ENCODE data around the gene NR2F2.

The NR2F2 gene

GRCh38 chr15:96354731-96355567 is 24.4 kb downstream of the NR2F2 start:
- DNase-seq: no peak

GRCh38 chr15:96355568-96356187 is 25.2 kb downstream of the NR2F2 start:
- DNase-seq: no peak

- peak; percentile 63 to 69 for DNase-seq
Measured at GRCh38 chr15:96356494-96357455, 26.3 kb downstream of the NR2F2 start.

DNA sequence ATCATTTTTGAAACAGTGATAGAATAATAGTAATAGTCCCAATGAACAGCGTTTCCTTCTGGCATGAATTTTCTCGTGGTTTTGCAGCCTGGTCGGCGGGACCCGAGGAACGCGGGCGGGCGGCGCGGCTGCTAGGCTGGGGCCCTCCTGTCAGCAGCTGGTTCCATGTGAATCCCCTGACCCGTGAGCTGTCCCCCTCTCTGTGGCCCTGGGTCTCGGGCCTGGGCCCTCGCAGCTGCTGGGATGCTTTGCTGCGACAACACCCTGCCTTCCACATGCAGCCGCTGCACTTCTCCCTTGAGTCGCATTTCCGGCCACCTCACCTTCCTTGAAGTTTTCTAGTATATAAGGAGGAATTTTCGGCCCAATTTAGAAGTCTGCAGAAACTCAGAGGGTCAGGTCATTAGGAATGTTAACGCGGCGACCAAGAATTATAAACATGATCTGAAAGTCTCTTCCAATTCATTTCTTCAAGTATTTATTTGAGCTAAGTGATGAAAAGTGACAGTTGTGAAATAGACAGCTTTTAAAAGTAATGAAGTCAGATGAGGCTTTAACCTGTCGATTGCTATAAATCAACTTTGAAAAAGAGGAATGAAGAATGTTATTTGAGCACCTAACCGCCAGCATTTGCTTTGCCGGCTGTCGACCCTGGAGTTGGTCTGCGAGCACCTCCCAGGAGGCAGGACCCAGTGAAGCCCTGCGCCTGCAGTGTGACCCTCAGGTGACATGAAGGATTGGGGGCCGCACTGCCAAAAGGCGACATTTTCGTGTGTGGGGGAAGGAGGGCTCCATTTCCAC is 27.7 kb downstream of the NR2F2 start:
- DNase-seq: no peak

DNA sequence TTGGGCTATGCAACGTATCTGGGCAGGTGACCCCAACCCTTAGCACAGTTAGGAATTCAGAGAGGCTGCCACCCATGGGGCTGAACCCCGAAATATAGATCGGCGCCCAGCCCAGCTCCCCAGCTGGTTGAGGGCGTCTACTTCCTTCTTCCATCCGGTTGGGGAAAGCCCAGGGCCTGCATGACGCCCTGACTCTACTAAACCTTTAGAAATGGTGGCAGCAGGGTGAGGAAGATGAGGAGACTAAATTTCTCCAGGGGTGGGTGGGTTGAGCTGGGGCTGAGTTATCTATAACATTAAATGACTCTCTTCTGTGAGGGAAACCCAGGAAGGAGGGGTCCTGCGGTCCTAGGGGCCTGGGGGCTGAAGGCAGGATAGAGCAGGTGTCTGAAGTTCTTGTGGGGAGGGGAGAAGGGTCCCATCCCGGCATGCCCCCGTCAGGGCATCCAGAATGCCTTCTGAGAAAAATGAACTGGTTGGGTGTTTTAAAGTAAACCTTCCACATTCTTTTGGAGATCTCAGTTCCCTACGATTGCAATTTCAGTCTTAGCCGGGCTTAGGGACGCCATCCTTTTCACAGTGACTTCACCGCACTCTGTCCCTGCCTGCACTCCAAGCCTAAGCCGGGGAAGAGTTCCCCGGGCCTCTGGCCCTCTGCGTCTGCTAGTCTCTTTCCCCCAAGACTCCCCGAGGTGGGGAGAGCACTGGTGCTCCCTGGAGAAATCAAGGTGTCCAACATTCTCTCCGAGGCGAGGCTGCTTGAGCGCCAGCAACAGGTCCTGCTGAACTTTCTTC is 28.5 kb downstream of the NR2F2 start:
- no peak for DNase-seq

DNA sequence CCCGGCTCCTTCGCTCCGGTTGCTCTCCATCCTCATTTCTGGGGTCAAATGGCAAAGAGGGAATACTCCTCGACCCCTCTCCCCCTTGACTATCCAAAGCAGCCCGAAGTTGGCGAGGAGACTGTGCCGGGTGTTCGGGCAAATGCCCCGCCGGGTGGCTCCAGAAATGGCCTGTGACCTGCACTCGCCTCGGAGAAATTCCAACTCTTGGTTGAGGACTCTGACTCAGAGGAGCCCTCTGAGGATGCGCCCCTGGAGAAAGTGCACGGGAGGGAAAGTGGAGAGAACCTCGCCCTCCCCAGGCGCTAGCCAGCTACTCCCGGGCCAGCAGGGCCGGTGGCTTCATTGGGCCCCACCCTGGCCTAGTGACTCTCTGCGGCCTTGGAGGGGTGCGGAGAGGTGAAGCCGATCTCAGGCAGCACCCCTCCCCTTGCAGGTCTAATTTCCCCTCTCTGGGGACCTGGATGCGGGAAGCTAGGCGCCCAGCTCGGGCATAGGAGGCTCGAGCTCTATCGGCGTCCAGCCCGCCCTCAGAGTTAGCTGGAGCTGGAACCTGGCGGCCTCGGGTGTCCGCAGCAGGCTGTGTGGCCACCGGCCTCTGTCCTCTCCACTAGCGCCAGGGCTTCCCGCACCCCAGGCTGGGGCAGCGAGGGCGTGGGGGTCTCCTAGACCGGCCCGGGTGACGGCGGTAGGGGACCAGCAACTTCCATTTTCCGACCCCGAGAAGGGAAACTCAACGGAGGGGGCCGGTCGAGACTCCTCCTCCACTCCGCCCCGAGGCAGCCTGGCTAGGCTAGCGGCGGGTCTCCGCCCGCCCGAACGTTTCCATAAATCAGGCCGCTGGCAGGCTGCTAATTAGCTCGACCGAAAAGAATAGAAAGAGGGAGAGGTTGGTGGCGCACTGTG is 29.4 kb downstream of the NR2F2 start:
- DNase-seq: no peak

DNA sequence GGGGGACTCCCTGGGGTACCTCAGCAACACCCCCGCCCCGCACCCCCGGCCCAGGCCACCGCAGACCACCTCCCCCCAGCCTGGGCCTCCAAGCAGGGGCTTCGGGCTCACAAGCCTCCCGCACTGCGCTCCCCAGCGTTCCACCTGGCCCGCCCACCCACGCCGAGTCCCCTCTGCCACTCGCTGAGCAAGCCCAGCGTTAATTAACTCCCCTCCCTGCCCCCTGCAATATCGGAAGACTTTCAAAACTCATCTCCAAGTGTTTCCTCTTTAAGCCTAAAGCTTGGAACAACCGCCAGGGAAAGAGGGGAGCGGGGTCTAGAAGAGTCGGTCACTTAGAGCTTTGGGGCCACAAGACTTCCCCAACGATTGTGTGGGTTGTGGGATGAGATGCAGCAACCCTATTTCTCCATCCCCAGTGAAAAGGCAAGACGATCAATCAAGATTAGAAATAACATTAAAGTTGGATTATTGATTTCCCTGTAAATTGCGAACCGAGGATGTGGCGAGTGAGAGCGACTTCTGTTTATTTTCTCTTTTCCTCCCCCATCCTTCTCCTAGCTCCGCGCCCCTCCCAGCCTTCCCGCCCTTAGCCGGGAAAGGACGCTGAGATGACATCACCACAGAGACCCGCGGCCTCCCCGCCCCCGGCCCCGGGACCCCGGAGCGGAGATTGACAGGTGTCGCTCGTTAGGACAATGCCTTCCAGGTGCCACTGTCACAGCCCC is 30.2 kb downstream of the NR2F2 start:
- DNase-seq: no peak

GRCh38 chr15:96361309-96362010 is 31.0 kb downstream of the NR2F2 start:
- no peak for DNase-seq

DNA sequence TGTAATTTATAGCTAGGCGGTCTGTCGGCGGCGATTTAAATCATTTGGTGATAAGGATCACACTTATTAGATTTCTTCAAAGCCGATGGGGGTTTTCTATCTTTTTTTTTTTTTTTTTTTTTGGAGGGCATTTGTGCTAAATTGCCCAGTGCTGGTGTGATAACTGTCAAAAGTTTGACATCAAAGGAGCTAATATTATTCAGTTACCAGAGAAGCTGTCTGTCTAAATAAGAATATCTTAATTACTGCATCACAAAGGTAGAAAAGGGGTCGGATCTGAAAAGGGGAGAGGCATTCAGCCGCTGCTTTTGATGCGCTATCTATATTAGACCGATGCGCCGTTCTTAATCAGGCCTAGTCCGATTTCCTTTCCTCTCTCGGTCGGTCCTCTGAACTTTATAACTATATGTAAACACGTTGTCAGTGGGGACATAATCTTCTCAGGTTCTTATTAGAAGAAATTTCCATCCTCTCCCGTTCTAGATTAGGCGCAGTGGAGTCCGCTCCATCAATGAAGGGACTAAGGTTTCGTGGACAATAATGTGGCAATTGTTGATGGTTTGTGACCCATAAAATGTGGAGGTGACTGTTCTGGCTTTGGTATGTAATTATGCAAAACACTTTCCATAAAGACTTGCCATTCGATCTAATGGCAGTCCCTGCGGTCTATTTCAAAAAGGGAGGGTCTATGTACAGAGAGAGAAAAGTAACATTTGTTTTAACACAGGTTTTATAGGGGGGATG is 31.7 kb downstream of the NR2F2 start:
- no peak for DNase-seq

GRCh38 chr15:96362755-96363651 is 32.5 kb downstream of the NR2F2 start:
- DNase-seq: no peak

- DNase-seq: no peak
Measured at GRCh38 chr15:96363707-96364106, 33.2 kb downstream of the NR2F2 start.

DNA sequence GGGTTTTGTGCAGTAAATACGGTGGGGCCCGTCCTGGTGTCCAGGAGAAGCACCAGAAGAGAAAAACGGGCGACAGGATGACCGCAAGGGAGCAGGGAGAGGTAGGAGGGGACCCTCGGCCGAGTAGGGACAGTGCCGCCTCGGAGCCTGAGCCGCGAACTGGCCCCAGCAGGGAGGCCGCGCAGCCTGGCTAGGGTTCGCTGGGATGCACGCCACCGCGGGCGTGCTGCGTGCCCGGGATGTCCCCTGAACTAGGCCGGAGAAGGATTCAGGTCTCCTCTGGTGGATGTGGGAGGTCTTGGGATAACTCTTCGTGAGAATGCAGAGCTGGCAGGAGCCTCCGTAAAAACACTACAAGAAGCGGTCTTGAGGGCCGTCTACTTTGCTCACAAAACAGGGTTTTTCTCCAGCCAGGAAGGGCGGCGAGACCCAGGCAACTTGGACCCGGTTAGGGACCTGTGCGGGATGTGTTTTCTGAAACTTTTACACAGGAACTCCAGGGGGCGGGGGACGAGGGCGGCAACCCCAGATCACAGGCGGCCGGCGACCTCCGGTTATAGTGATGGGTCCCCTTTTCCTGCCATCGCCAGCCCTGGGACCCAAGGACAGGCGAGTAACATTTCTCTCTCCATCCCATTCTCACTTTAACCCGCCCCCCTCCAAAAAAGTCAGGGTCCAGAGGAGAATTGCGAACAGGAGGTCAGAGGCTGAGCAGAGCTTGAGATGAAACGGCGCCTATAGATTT is 35.5 kb downstream of the NR2F2 start:
- no peak for DNase-seq

GRCh38 chr15:96366526-96366877 is 36.0 kb downstream of the NR2F2 start:
- DNase-seq: no peak

- no peak for DNase-seq
Measured at GRCh38 chr15:96367311-96368200, 37.1 kb downstream of the NR2F2 start.

- no peak for DNase-seq
Measured at GRCh38 chr15:96369351-96369750, 38.9 kb downstream of the NR2F2 start.
